C4-2B (cell line): ENCODE results near the gene SKAP2.

Source experiments
- ZFX ChIP-seq: fragments of 450-650 bp; IDR thresholded peaks from 2 replicates; pipeline ENCODE4 v1.6.1; 2017
- TF ChIP-seq, protein P1 (sequence below): fragments of 450-650 bp; conservative IDR thresholded peaks from 2 replicates; pipeline ENCODE4 v1.5.1; 2017; ENCODE audit warnings: mild to moderate bottlenecking

DNA sequence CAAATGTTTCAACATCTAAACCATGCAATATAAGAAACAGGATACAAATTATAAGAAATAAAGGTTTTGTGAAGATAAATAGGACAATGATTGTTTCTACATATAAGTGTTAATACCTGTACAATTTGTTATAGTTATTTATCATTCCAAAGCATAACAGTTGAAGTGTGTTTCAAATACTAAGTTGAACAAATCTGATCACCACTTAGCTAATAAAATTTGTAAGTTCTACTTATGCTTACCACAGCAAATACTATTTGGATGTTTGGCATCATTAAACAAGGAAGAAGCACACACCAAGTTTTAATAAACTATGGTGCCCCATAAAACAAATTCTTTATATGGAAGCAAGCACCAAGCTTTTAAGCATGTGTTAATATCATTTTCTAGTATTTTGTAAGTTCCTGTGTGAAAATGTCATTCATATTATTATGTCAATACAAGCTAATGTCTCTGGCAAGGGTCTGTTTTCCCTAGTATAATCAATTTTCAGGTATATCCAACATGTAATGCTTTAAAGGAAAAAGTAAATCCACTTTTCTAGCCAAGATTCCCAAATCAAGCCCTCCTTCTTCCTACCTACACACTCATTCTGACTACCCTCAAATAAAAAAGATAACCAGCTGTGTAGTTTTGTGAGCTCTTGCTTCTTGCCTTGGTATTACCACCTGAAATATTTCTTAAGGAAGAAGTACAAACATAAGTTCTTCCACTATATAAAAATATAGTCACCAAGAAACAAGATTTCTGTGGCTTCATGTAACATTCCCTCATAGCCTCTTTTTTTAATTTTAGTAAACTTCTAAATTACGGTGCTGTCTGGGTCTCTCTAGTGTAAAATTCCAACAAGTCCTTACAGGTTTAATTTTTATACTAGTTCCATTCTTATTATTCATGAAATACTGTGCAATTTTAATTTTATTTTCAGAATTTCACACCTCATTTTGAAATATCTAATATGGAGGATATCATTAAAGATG is 9.2 kb downstream of the SKAP2 start:
- TF ChIP-seq, protein P1, sequence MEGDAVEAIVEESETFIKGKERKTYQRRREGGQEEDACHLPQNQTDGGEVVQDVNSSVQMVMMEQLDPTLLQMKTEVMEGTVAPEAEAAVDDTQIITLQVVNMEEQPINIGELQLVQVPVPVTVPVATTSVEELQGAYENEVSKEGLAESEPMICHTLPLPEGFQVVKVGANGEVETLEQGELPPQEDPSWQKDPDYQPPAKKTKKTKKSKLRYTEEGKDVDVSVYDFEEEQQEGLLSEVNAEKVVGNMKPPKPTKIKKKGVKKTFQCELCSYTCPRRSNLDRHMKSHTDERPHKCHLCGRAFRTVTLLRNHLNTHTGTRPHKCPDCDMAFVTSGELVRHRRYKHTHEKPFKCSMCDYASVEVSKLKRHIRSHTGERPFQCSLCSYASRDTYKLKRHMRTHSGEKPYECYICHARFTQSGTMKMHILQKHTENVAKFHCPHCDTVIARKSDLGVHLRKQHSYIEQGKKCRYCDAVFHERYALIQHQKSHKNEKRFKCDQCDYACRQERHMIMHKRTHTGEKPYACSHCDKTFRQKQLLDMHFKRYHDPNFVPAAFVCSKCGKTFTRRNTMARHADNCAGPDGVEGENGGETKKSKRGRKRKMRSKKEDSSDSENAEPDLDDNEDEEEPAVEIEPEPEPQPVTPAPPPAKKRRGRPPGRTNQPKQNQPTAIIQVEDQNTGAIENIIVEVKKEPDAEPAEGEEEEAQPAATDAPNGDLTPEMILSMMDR: no peak
- no peak for TF ChIP-seq ZFX
